HG02970 (cell line): ENCODE data around the gene CFAP46.

ENCODE experiments used
- ATAC-seq: cut with Tn5 transposase; IDR thresholded peaks from one replicate; pipeline ENCODE4 v1.9.1; 2021; ENCODE audit warnings: mild to moderate bottlenecking, moderate library complexity, moderate number of reproducible peaks; ENCODE audit not compliant: unreplicated experiment, low FRiP score

CFAP46 gene

GRCh38 chr10:132886211-132887099 lies 55.9 kb downstream of the CFAP46 start:
- no peak for ATAC-seq

GRCh38 chr10:132885451-132886210 lies 56.7 kb downstream of the CFAP46 start:
- ATAC-seq, result no peak

DNA sequence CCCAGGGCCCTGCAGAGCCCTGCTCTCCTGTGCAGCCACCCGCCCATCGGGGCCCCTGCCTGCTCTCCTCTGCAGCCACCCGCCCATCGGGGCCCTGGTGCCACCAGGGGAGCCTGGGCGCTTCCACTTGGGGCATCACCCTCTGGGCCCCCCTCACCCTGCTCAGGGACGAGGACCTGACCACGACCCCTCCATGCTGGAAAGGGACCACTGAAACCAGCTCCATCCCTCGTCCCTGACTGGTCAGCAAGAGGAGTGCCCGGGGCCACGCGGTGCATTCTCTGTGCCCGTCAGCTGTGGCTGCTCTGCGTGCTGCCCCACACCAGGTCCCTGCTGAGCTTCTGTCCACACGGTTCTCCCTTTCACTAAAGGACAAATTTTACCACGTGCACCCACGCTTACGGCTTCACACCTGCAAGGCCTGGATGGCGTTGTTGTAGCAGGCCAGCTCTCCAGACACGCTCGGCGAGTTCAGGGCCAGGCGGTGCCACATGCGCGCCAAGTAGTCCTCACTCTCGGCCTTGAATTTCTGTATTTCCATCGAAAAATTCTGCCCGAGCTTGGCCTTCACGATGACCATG lies 57.6 kb downstream of the CFAP46 start:
- ATAC-seq, result no peak

DNA sequence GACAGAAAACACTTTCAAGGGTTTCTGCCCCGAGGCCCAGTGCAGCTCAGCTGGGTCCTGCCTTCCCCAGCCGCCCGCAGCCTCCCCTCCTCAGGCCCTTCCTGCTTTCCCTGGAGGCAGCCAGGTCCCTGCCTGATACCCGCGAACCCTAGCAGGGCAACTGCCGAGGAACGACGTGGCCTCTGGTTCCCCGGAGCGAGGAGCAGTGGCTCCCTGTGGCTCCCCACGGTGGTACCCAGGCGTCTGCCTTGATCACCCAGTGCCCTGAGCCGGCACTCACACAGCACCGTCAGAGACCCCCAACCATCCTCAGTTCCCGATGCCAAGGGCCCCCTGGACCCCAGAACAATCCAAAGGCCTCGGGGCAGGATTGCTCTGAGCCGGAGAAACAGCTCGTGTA lies 58.3 kb downstream of the CFAP46 start:
- no peak for ATAC-seq

DNA sequence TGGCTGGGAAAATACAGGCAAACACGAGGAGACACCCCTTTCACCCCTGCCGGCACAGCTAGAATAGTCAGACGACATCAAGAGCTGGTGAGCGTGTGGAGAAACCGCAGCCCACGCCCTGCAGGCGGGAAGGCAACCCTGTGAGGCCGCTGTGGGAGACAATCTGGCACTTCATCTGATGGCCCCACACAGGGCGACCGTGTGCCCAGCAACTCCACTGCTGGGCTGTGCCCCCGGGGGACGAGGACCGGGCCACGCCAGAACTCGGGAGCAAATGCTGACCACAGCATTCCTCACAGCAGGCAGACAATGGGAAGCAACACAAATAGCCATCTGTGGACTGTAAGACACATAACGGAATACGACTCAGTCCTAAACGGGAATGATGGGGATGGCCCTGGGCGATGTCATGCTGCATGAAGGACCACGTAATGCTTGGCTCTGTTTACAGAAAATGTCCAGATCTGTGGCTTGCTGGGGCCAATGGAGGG lies 58.9 kb downstream of the CFAP46 start:
- no peak for ATAC-seq

GRCh38 chr10:132882069-132882951 lies 60.1 kb downstream of the CFAP46 start:
- no peak for ATAC-seq

GRCh38 chr10:132881186-132881920 lies 61.0 kb downstream of the CFAP46 start:
- ATAC-seq, result no peak

DNA sequence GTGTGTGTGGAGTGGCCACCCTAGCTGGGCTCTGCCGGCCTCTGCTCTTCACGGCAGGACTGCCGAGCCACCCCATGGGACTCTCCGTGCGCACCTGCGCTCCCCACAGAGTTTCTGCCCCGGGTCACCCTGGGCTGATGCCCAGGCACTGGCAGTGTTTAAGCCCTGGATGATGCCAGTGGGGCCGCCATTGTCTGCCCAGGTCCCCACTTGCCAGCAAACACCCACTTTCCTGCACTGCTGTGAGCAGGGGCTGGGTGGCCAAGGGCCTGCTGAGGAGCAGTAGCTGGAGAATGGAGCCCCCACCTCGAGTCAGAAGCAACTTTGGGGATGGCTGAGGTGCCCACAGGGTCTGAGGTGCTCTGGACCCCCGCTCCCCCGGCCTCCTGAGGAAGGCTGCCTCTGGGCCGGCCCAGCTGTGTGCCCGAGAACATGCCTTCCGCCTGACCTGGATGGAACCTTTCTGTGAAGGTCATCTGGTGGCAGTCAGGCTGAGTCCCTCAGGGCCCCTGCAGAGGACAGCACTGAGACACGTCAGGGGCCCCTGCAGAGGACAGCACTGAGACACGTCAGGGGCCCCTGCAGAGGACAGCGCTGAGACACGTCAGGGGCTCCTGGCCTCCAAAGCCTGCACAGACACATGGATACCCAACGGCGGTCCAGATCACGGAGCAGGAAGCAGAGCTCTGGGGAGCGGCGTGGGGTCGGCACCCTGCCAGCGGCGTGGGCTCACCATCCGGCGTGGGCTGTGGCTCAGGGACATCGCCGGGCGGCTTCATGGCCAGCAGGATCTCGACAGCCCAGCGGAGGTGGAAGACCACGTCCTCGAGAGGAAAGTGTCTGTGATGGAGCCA lies 62.0 kb downstream of the CFAP46 start:
- no peak for ATAC-seq

DNA sequence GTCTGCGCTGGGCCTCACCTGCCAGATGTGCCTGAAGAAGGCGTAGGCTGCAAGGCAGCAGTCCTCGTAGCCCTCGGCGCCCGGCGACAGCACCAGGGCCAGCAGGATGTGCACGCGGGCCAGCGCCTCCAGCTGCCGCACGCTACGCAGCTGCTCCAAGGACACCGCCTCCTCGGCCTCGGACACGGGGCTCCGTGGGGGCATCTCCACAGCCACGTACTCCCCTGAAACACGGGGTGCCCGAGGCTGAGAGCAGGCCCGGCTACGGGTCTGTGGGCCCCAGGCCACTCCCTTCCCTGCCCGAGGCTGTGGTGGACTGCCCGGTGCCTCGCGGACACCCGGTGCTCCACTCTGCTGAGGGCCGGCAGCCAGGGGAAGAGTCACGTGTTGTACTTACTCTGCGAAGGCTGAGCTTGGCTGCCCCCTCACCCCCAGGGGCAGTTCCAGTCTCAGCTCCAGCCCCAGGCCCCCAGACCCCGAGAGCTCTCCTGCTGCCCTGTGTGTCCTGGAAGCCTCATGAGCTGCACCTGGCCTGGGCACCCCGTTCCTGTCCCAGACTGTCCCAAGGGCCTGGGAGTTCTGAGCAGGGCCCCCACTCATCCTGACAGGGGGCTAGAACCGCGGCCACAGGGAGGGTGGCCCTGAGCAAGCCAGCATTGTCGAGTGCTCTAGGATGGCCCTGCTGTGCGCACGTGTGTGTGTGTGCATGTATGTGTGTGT lies 62.8 kb downstream of the CFAP46 start:
- ATAC-seq, result no peak

DNA sequence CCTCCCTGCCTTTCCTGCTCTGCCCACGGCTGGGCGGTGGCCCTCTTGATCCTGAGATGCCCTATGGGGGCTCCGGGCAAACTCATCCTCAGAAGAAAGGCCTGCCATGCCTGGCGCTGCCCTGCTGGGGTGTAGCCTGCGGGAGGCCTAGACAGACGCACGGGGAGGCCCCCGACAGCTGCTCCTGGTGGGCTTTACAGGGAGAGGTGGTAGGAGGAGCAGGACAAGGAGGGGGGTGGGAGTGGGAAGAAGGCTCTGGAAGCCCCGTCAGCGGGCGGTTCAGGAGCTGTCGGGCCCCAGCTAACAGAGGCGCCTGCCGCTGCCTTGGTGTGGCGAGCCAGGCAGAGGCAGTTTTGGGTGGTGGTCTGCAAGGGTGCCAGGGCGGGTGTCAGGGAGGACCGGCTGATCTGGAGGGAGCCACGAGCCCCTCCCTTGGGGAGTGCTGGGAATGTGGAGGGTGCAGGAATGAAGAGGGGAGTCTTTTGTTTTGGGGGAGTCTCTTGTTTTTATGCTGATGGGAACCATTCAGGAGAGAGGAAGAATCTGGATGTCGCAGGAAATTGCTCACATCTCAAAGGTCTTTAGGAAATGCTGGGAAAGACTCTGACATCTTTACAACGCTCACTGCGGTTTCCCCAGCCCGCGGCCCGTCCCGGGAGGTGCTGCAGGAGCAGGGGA lies 63.5 kb downstream of the CFAP46 start:
- no peak for ATAC-seq

DNA sequence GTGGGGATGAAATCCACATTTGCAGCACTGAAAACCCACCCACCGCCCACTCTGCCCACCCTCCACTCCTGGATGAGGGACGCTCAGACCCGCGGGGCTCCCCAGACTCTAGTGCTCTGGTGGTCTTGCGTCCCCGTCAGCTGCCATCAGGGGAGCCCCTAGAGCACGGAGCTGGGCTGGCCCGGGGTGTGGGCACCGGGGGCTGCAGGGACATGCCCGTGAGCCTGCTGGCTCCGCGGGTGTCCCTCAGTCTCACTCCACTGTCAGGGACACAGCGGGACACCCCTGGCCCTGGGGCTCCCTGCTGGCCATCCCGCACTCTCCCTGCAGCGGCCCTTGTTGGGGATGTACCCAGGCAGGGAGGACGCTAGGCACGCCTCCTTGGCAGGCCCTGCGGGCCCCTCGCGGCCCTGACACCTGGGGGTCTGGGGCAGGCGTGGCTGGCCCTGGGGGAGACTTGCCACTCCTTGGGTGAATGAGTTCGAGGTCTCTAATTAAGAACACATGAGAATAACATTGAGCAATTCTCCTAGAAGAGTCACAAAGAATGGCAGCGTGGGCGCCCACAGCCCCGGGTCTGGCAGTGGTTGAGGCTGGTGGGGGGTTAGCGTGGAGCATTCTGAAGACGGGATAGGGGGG lies 64.2 kb downstream of the CFAP46 start:
- ATAC-seq, result no peak

GRCh38 chr10:132877473-132877872 lies 64.9 kb downstream of the CFAP46 start:
- no peak for ATAC-seq

- ATAC-seq, result no peak
Observed at GRCh38 chr10:132876993-132877431, 65.4 kb downstream of the CFAP46 start.

DNA sequence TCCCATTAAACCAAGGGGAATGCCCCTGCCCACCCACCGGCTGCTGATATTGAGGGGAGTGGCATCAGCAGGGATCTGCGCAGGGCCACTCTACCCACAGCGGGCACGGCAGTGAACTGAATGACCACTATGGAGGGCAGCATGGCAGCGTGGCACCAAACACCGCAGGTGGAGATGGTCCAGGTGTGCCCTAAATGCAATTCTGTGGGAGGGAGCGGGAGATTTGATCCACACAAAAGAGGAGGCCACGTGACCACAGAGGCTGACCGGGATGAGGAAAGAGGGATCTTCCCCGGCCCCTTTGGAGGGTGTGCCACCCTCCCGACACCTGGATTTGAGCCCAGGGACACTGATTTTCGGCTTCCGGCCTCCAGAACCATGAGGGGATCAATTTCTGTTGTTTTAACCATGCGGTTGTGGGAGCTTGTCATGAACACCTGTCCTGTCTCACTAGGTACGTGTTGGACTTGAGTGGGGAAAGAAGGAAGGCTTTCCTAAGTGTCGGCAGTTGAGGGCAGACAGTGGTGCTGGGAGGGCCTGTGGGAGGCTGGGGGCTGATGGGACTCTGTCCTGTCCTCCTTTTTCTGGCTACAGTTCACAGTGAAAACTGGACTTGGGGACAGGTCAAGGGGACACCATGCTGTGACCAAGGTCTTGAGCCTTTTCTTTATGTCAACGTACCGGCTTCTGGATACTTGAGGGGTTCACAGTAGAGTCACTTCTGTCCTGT lies 66.1 kb downstream of the CFAP46 start:
- no peak for ATAC-seq

DNA sequence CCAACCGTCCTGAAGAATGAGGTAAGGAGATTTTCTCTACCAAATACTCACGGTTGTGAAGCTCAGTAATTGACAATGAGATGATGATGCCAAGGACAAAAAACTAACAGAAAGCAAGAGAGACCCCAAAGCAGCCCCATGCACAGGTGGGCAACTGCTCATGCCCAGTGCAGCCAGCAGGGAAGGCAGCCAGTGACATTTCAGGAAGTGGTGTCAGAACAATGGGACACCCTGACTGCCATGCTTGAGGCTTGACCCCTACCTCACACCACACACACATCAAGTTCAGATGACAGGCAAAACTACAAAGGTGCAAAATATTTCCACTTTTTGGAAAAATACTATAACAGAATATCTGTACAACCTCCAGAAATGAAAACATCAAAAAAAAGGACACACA lies 66.9 kb downstream of the CFAP46 start:
- ATAC-seq, result no peak

DNA sequence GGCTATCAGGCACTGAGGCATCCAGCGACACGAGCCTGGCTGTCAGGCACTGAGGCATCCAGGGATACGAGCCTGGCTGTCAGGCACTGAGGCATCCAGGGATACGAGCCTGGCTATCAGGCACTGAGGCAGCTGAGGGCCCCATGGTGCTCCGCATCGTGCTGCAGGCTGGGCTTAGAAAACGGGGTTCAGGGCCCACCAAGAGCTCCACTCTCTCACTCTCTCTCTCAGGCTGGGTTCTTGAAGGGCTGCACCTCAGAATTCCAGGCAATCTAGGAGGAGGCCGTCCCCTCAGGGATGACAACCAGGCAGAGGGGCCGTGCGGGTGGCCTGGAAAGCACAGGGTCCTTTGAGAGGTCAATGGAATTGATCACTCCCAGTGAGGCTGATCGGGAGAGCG lies 69.0 kb downstream of the CFAP46 start:
- no peak for ATAC-seq
